H1 (cell line): ENCODE measurements around the gene SBSN. TPM values are rescaled to one million over a fixed set of nuclear protein-coding genes. Genes with fewer than 3 reads are reported as not detected.

ENCODE experiments used
- CTCF ChIA-PET: fragments of 300-600 bp; sonication (Branson Sonifier 250); formaldehyde crosslinking; loops from one replicate; lab custom pipeline; 2021; ENCODE audit not compliant: partially characterized antibody; lab: Charles Lee
- POLR2A ChIA-PET: fragments of 300-600 bp; sonication (Branson Sonifier 250); formaldehyde crosslinking; loops from one replicate; lab custom pipeline; 2021; ENCODE audit warnings: inconsistent platforms; ENCODE audit not compliant: partially characterized antibody; lab: Charles Lee
- DNase-seq, 2 experiments: peaks; one replicate each; pipeline versions ENCODE4 v3.0.0 to v3.0.0-alpha.2; 2010 to 2022; ENCODE audit warnings: low spot score in 2 of 2, low read depth in 1 of 2, mixed read lengths in 1 of 2
- FAIRE-seq: peaks from 2 replicates; lab custom pipeline; 2011; peaks lifted over from hg19 to GRCh38; lab: Jason Lieb, UNC
- H2AFZ ChIP-seq: 2 replicates; pipeline ENCODE4 v1.8.1; 2012; ENCODE audit warnings: low read length, inconsistent platforms
- H2AK5ac ChIP-seq: 2 replicates; pipeline ENCODE4 v1.6.1; 2013; ENCODE audit warnings: low read depth, low read length
- H2BK120ac ChIP-seq: replicated peaks from 2 replicates; pipeline ENCODE3; 2013; ENCODE audit warnings: low read depth, low read length, inconsistent platforms
- H2BK12ac ChIP-seq: 2 replicates; pipeline ENCODE4 v1.6.1; 2013; ENCODE audit warnings: low read depth, low read length
- H2BK15ac ChIP-seq: 2 replicates; pipeline ENCODE4 v1.6.1; 2013; ENCODE audit warnings: low read length
- H2BK20ac ChIP-seq: 2 replicates; pipeline ENCODE4 v1.6.1; 2013; ENCODE audit warnings: low read length
- H2BK5ac ChIP-seq: 2 replicates; pipeline ENCODE4 v1.6.1; 2013; ENCODE audit warnings: low read depth, low read length
- H3K14ac ChIP-seq: 2 replicates; pipeline ENCODE4 v1.6.1; 2013; ENCODE audit warnings: inconsistent platforms; ENCODE audit not compliant: insufficient read length
- H3K18ac ChIP-seq: 2 replicates; pipeline ENCODE4 v1.6.1; 2013; ENCODE audit warnings: low read length; ENCODE audit errors: extremely low read depth
- H3K23ac ChIP-seq: 2 replicates; pipeline ENCODE4 v1.6.1; 2013; ENCODE audit warnings: inconsistent platforms; ENCODE audit not compliant: insufficient read length
- H3K23me2 ChIP-seq: 2 replicates; pipeline ENCODE4 v1.6.1; 2013; ENCODE audit warnings: low read depth, low read length
- H3K27ac ChIP-seq: 2 replicates; pipeline ENCODE4 v1.6.1; 2011; ENCODE audit warnings: low read depth, low read length, inconsistent platforms
- H3K27me3 ChIP-seq, 4 experiments: replicated peaks in 1 of 4; 1 replicate in 1 of 4; 2 replicates in 3 of 4; pipeline versions ENCODE4 v1.6.1 to v1.8.1; 2011 to 2013; ENCODE audit warnings: low read length in 3 of 4, mild to moderate bottlenecking in 3 of 4, inconsistent platforms in 2 of 4, mixed read lengths in 2 of 4, moderate library complexity in 1 of 4; ENCODE audit not compliant: control insufficient read depth in 3 of 4, insufficient read depth in 3 of 4; ENCODE audit errors: extremely low read depth in 1 of 4
- H3K36me3 ChIP-seq, 4 experiments: 2 replicates each; pipeline versions ENCODE4 v1.6.1 to v1.8.1; 2011 to 2013; ENCODE audit warnings: mild to moderate bottlenecking in 4 of 4, low read length in 3 of 4, moderate library complexity in 2 of 4, control low read depth in 1 of 4, inconsistent platforms in 1 of 4; ENCODE audit not compliant: insufficient read depth in 4 of 4, control insufficient read depth in 2 of 4
- H3K4ac ChIP-seq: replicated peaks from 2 replicates; pipeline ENCODE3; 2013; ENCODE audit warnings: low read length, low read depth, mixed read lengths, inconsistent platforms; ENCODE audit not compliant: insufficient read length
- H3K4me1 ChIP-seq, 4 experiments: replicated peaks in 1 of 4; 1 replicate in 1 of 4; 2 replicates in 3 of 4; pipeline versions ENCODE4 v1.6.1 to v1.8.1; 2011 to 2013; ENCODE audit warnings: low read length in 3 of 4, inconsistent platforms in 2 of 4, mixed read lengths in 1 of 4; ENCODE audit not compliant: insufficient read depth in 4 of 4, control insufficient read depth in 3 of 4
- H3K4me2 ChIP-seq, 2 experiments: 2 replicates each; pipeline versions ENCODE4 v1.6.1 to v1.8.1; 2011 to 2013; ENCODE audit warnings: low read depth in 2 of 2, low read length in 2 of 2, control low read depth in 1 of 2, inconsistent platforms in 1 of 2, mild to moderate bottlenecking in 1 of 2; ENCODE audit not compliant: insufficient read depth in 1 of 2
- H3K4me3 ChIP-seq, 4 experiments: fragments of 200-600, 300-600 bp in 1 of 4; sonication (generic), shearing (Covaris generic), sonication (Bioruptor Twin) in 1 of 4; 2 replicates each; pipeline versions ENCODE4 v1.5.1 to v1.8.1; 2011 to 2016; ENCODE audit warnings: low read length in 4 of 4, low read depth in 3 of 4, control low read depth in 2 of 4, inconsistent platforms in 2 of 4, mild to moderate bottlenecking in 2 of 4, mixed read lengths in 1 of 4, moderate library complexity in 1 of 4; ENCODE audit not compliant: insufficient read depth in 2 of 4; ENCODE audit errors: extremely low read depth in 1 of 4
- H3K56ac ChIP-seq: replicated peaks from 2 replicates; pipeline ENCODE3; 2013; ENCODE audit warnings: low read depth, mild to moderate bottlenecking, mixed read lengths, low read length, inconsistent platforms; ENCODE audit not compliant: insufficient read length
- H3K79me1 ChIP-seq: 2 replicates; pipeline ENCODE4 v1.6.1; 2013; ENCODE audit warnings: low read depth, low read length, control low read depth
- H3K79me2 ChIP-seq, 2 experiments: 2 replicates each; pipeline versions ENCODE4 v1.6.1 to v1.8.1; 2012 to 2013; ENCODE audit warnings: low read length in 2 of 2, mild to moderate bottlenecking in 2 of 2, inconsistent platforms in 1 of 2; ENCODE audit not compliant: insufficient read depth in 2 of 2, control insufficient read depth in 1 of 2
- H3K9ac ChIP-seq, 4 experiments: replicated peaks in 1 of 4; 1 replicate in 1 of 4; 2 replicates in 3 of 4; pipeline versions ENCODE4 v1.6.1 to v1.8.1; 2011 to 2013; ENCODE audit warnings: low read depth in 3 of 4, low read length in 3 of 4, control low read depth in 2 of 4, mild to moderate bottlenecking in 2 of 4, moderate library complexity in 2 of 4, inconsistent platforms in 1 of 4; ENCODE audit errors: extremely low read depth in 1 of 4
- H3K9me3 ChIP-seq, 2 experiments: 2 replicates each; pipeline versions ENCODE4 v1.6.1 to v1.8.1; 2012 to 2013; ENCODE audit warnings: mild to moderate bottlenecking in 2 of 2, moderate library complexity in 2 of 2, control low read depth in 1 of 2, inconsistent platforms in 1 of 2, low read depth in 1 of 2, low read length in 1 of 2, mixed read lengths in 1 of 2; ENCODE audit not compliant: insufficient read depth in 2 of 2
- H4K20me1 ChIP-seq, 2 experiments: replicated peaks in 1 of 2; 2 replicates each; pipeline versions ENCODE3 to v1.8.1; 2011 to 2013; ENCODE audit warnings: inconsistent platforms in 2 of 2, low read length in 2 of 2, mild to moderate bottlenecking in 1 of 2; ENCODE audit not compliant: insufficient read depth in 2 of 2, control insufficient read depth in 1 of 2
- H4K5ac ChIP-seq: 2 replicates; pipeline ENCODE4 v1.6.1; 2013; ENCODE audit warnings: low read length, low read depth, mixed read lengths, inconsistent platforms; ENCODE audit not compliant: insufficient read length
- H4K8ac ChIP-seq: 2 replicates; pipeline ENCODE4 v1.8.0; 2013; ENCODE audit warnings: mild to moderate bottlenecking, moderate library complexity, low read length, inconsistent platforms; ENCODE audit not compliant: insufficient read depth; ENCODE audit errors: extremely low read depth
- H4K91ac ChIP-seq: replicated peaks from 2 replicates; pipeline ENCODE3; 2013; ENCODE audit warnings: low read length, mixed read lengths, inconsistent platforms; ENCODE audit not compliant: insufficient read length
- ATF3 ChIP-seq: IDR thresholded peaks from 2 replicates; pipeline ENCODE4 v1.6.1; 2011; ENCODE audit warnings: low read depth, mild to moderate bottlenecking, low read length; ENCODE audit not compliant: insufficient read depth
- BCL11A ChIP-seq, 2 experiments: IDR thresholded peaks; one replicate each; pipeline ENCODE4 v1.6.1; 2011; ENCODE audit warnings: low read depth in 2 of 2, low read length in 2 of 2, mild to moderate bottlenecking in 2 of 2
- CEBPB ChIP-seq: IDR thresholded peaks from 2 replicates; pipeline ENCODE4 v1.6.1; 2012; ENCODE audit warnings: low read depth, low read length
- HDAC2 ChIP-seq, 2 experiments: fragments of 300-600 bp in 1 of 2; sonication (generic) in 1 of 2; IDR thresholded peaks; 2 replicates each; pipeline ENCODE4 v1.6.1; 2011 to 2012; ENCODE audit warnings: low read depth in 2 of 2, low read length in 2 of 2, mild to moderate bottlenecking in 2 of 2, moderate library complexity in 2 of 2, borderline replicate concordance in 1 of 2, inconsistent platforms in 1 of 2
- KDM4A ChIP-seq: IDR thresholded peaks from one replicate; pipeline ENCODE4 v1.7.1; 2012; ENCODE audit warnings: low read depth, mild to moderate bottlenecking, moderate library complexity, low read length, inconsistent platforms; ENCODE audit not compliant: severe bottlenecking
- RBBP5 ChIP-seq: IDR thresholded peaks from 2 replicates; pipeline ENCODE4 v1.7.1; 2012; ENCODE audit warnings: low read depth, mild to moderate bottlenecking, inconsistent platforms, low read length, moderate library complexity, borderline replicate concordance
- SAP30 ChIP-seq: fragments of 300-600 bp; sonication (generic); IDR thresholded peaks from 2 replicates; pipeline ENCODE4 v1.7.1; 2012; ENCODE audit warnings: low read length, moderate library complexity, mild to moderate bottlenecking, inconsistent platforms; ENCODE audit not compliant: insufficient read depth, insufficient replicate concordance
- SIRT6 ChIP-seq: IDR thresholded peaks from one replicate; pipeline ENCODE4 v1.7.1; 2012; ENCODE audit warnings: low read length, inconsistent platforms
- WGBS, 2 experiments: shearing (Covaris generic) in 1 of 2; methylation state at CpG; one replicate each; pipeline versions ENCODE4 v1.1.6 to v1.1.7; 2013 to 2015; ENCODE audit warnings: low lambda C conversion rate in 2 of 2, mixed read lengths in 2 of 2, inconsistent platforms in 1 of 2, low coverage in 1 of 2, missing lambda C conversion rate in 1 of 2; ENCODE audit not compliant: insufficient replicate concordance in 2 of 2, insufficient coverage in 1 of 2, insufficient read length in 1 of 2; ENCODE audit errors: extremely low coverage in 1 of 2, missing lambda C conversion rate in 1 of 2; 5-methylcytosine and 5-hydroxymethylcytosine counted together
- polyA plus RNA-seq, 7 experiments: library from polyadenylated mRNA; depleted of rRNA in 3 of 7; stranded (reverse) in 5 of 7; unstranded in 2 of 7; fragments of >200 nt in 5 of 7; fragments of 200-250 nt in 2 of 7; gene quantifications; 1 replicate in 5 of 7; 2 replicates in 1 of 7; 4 replicates in 1 of 7; pipeline versions ENCODE4 v1.2.1 to v1.2.3, GENCODE V29; 2011 to 2013; ENCODE audit warnings: missing spikeins in 2 of 7, mixed read lengths in 2 of 7
- total RNA-seq: library from RNA; stranded (reverse); fragmentation: NEBNext Ultra II Directional; extraction: Animal tissue kit (Norgen Biotek cat#: 25700); gene quantifications from 2 replicates; pipeline ENCODE4 v1.2.1, GENCODE V29; 2021

The SBSN gene
- total and polyA plus RNA-seq, 2 of the 8 experiments (the other 6 are each of a cell fraction or from before 2014, with no cell fraction given), result not detected

- H3K27me3 ChIP-seq, result peaks cover 0 to 1% (median 0%) of the 10 kb centered on the region in 4 experiments; a peak in 2 of 7 replicates
- no peaks in the 10 kb centered on the region; the same call in 1 of the 2 replicates for H3K23me2 ChIP-seq
- H2AFZ ChIP-seq, result no peak overlapping the region
- H3K4me2 ChIP-seq, result no peak overlapping the region
- H3K9ac ChIP-seq, result peak overlapping the region in 1 of 4 experiments; percentile 40; a peak in 1 of 7 replicates
- H3K79me1 ChIP-seq, result peaks cover 2% of the 10 kb centered on the region; the same call in 1 of the 2 replicates
- no peak overlapping the region for H4K91ac ChIP-seq
- H2BK15ac ChIP-seq, result no peak overlapping the region
- no peak overlapping the region for H2AK5ac ChIP-seq
- H2BK20ac ChIP-seq, result no peak overlapping the region
- DNase-seq, result no peak
- no peak overlapping the region for H3K18ac ChIP-seq
- no peak overlapping the region for H3K4ac ChIP-seq
- 0 out of 2 replicates have a peak overlapping the region, but pooled peaks have one; percentile 52 for H2BK5ac ChIP-seq
- H4K20me1 ChIP-seq, result peaks cover 5 to 15% of the 10 kb centered on the region in 2 experiments
- no peak for TF ChIP-seq BCL11A (IDR thresholded peaks at IDR 0.05; ENCODE audit: low read depth in 2 of 2, low read length in 2 of 2)
- TF ChIP-seq HDAC2 (IDR thresholded peaks at IDR 0.05; ENCODE audit: borderline replicate concordance in 1 of 2, low read depth in 2 of 2, low read length in 2 of 2), result no peak
- TF ChIP-seq RBBP5, result no peak
- no peak for TF ChIP-seq CEBPB
- no peak for TF ChIP-seq KDM4A
- no peak for TF ChIP-seq ATF3
- no peak for TF ChIP-seq SAP30
- TF ChIP-seq SIRT6, result no peak
- peaks cover 0 to 9% (median 6%) of the 10 kb centered on the region in 4 experiments; a peak in 4 of 8 replicates for H3K36me3 ChIP-seq
- no peak overlapping the region for H2BK120ac ChIP-seq
- H3K56ac ChIP-seq, result no peak overlapping the region
- no peak for FAIRE-seq
- 74% methylated on average over 6 of the region's 6 CpGs; no CpG with 5 or more reads in 1 of the 2 experiments for WGBS, 2 experiments
- H3K9me3 ChIP-seq, result no peaks in the 10 kb centered on the region
- peaks cover 0 to 8% of the 10 kb centered on the region in 2 experiments; a peak in 2 of 4 replicates for H3K79me2 ChIP-seq
- ChIA-PET CTCF (interaction anchor here (1.3 kb wide), 1 partner anchor 29 kb away, joined by 7 read pairs; no protein-coding TSS in a partner anchor), POLR2A (interaction anchor here (0.6 to 4.4 kb wide), 6 partner anchors 10 to 104 kb away, joined by 3 to 19 read pairs (median 4); no protein-coding TSS in a partner anchor)
- H3K4me1 ChIP-seq, result peaks cover 0 to 9% (median 6%) of the 10 kb centered on the region in 4 experiments; a peak in 6 of 7 replicates
- H3K23ac ChIP-seq, result no peak overlapping the region
- H3K14ac ChIP-seq, result no peak overlapping the region
- no peak overlapping the region for H4K8ac ChIP-seq
- no peak overlapping the region for H3K4me3 ChIP-seq
- H4K5ac ChIP-seq, result no peak overlapping the region
- H2BK12ac ChIP-seq, result no peak overlapping the region
- no peak overlapping the region for H3K27ac ChIP-seq
These were observed 11.2 kb upstream of the SBSN start for GRCh38 chr19:35539314-35539713.
